Measurements from ENCODE around the gene EMC7.
"Not testable (repeated sequence)": the region's sequence is repeated elsewhere in the genome, so short reads cannot be mapped to it uniquely, and the experiment has no call there.

The EMC7 gene

GRCh38 chr15:34054081-34054707 is 47.5 kb downstream of the EMC7 start:
- Histone ChIP-seq H3K27me3 (ENCODE audit: control insufficient read depth in 1 of 2, insufficient read depth in 2 of 2, low read length in 2 of 2) (no peaks in the 10 kb centered on the region), H3K36me3 (ENCODE audit: insufficient read depth, low read length) (no peaks in the 10 kb centered on the region), H3K4me3 (ENCODE audit: low read depth in 1 of 2, low read length in 2 of 2) (no peak overlapping the region), H3K4me1 (ENCODE audit: insufficient read depth, low read length) (no peaks in the 10 kb centered on the region), H3K9me3 (ENCODE audit: low read length) (no peaks in the 10 kb centered on the region), H3K9ac (ENCODE audit: low read length) (no peak overlapping the region), H3K27ac (ENCODE audit: low read depth, low read length) (no peak overlapping the region)

GRCh38 chr15:34050385-34050784 is 51.3 kb downstream of the EMC7 start:
- H3K4me1 ChIP-seq (ENCODE audit: insufficient read depth, low read length); H3K36me3 ChIP-seq (ENCODE audit: insufficient read depth, low read length); H3K9ac ChIP-seq (ENCODE audit: low read length); H3K9me3 ChIP-seq (ENCODE audit: low read length); H3K4me3 ChIP-seq (ENCODE audit: low read depth in 1 of 2, low read length in 2 of 2); H3K27ac ChIP-seq (ENCODE audit: low read depth, low read length); H3K27me3 ChIP-seq (ENCODE audit: control insufficient read depth in 1 of 2, insufficient read depth in 2 of 2, low read length in 2 of 2): not testable (repeated sequence)

GRCh38 chr15:34049112-34049511 is 52.5 kb downstream of the EMC7 start:
- H3K36me3 ChIP-seq (ENCODE audit: insufficient read depth, low read length): no peaks in the 10 kb centered on the region
- no peak overlapping the region for H3K9ac ChIP-seq (ENCODE audit: low read length)
- no peak overlapping the region for H3K4me3 ChIP-seq (ENCODE audit: low read depth in 1 of 2, low read length in 2 of 2)
- H3K9me3 ChIP-seq (ENCODE audit: low read length): no peaks in the 10 kb centered on the region
- no peaks in the 10 kb centered on the region for H3K27me3 ChIP-seq (ENCODE audit: control insufficient read depth in 1 of 2, insufficient read depth in 2 of 2, low read length in 2 of 2)
- no peaks in the 10 kb centered on the region for H3K4me1 ChIP-seq (ENCODE audit: insufficient read depth, low read length)
- no peak overlapping the region for H3K27ac ChIP-seq (ENCODE audit: low read depth, low read length)

GRCh38 chr15:34047893-34048775 is 53.5 kb downstream of the EMC7 start:
- Histone ChIP-seq H3K9ac (ENCODE audit: low read length) (no peak overlapping the region), H3K4me1 (ENCODE audit: insufficient read depth, low read length) (no peaks in the 10 kb centered on the region), H3K27me3 (ENCODE audit: control insufficient read depth in 1 of 2, insufficient read depth in 2 of 2, low read length in 2 of 2) (no peaks in the 10 kb centered on the region), H3K27ac (ENCODE audit: low read depth, low read length) (no peak overlapping the region), H3K4me3 (ENCODE audit: low read depth in 1 of 2, low read length in 2 of 2) (no peak overlapping the region), H3K9me3 (ENCODE audit: low read length) (no peaks in the 10 kb centered on the region), H3K36me3 (ENCODE audit: insufficient read depth, low read length) (no peaks in the 10 kb centered on the region)

GRCh38 chr15:34046471-34047145 is 55.1 kb downstream of the EMC7 start:
- Histone ChIP-seq H3K4me3 (ENCODE audit: low read depth in 1 of 2, low read length in 2 of 2) (no peak overlapping the region), H3K27ac (ENCODE audit: low read depth, low read length) (no peak overlapping the region), H3K36me3 (ENCODE audit: insufficient read depth, low read length) (no peaks in the 10 kb centered on the region)

GRCh38 chr15:34043813-34044212 is 57.8 kb downstream of the EMC7 start:
- Histone ChIP-seq H3K9ac (ENCODE audit: low read length) (no peak overlapping the region), H3K4me3 (ENCODE audit: low read depth in 1 of 2, low read length in 2 of 2) (no peak overlapping the region), H3K36me3 (ENCODE audit: insufficient read depth, low read length) (no peaks in the 10 kb centered on the region), H3K4me1 (ENCODE audit: insufficient read depth, low read length) (peaks cover 9% of the 10 kb centered on the region), H3K27ac (ENCODE audit: low read depth, low read length) (no peak overlapping the region), H3K27me3 (ENCODE audit: control insufficient read depth in 1 of 2, insufficient read depth in 2 of 2, low read length in 2 of 2) (no peaks in the 10 kb centered on the region), H3K9me3 (ENCODE audit: low read length) (no peaks in the 10 kb centered on the region)

More at GRCh38 chr15:34046471-34047145, 55.1 kb downstream of the EMC7 start:
- no peaks in the 10 kb centered on the region for H3K27me3 ChIP-seq (ENCODE audit: control insufficient read depth in 1 of 2, insufficient read depth in 2 of 2, low read length in 2 of 2)
- H3K9ac ChIP-seq (ENCODE audit: low read length): no peak overlapping the region
- H3K4me1 ChIP-seq (ENCODE audit: insufficient read depth, low read length): no peaks in the 10 kb centered on the region
- no peaks in the 10 kb centered on the region for H3K9me3 ChIP-seq (ENCODE audit: low read length)

- no peaks in the 10 kb centered on the region for H3K36me3 ChIP-seq (ENCODE audit: insufficient read depth, low read length)
- no peaks in the 10 kb centered on the region for H3K27me3 ChIP-seq (ENCODE audit: control insufficient read depth in 1 of 2, insufficient read depth in 2 of 2, low read length in 2 of 2)
- no peak overlapping the region for H3K27ac ChIP-seq (ENCODE audit: low read depth, low read length)
- H3K9ac ChIP-seq (ENCODE audit: low read length): no peak overlapping the region
- peaks cover 9% of the 10 kb centered on the region for H3K4me1 ChIP-seq (ENCODE audit: insufficient read depth, low read length)
- H3K4me3 ChIP-seq (ENCODE audit: low read depth in 1 of 2, low read length in 2 of 2): no peak overlapping the region
- no peaks in the 10 kb centered on the region for H3K9me3 ChIP-seq (ENCODE audit: low read length)
Observed at GRCh38 chr15:34043391-34043790, 58.3 kb downstream of the EMC7 start.

GRCh38 chr15:34039790-34040113 is 61.9 kb downstream of the EMC7 start:
- no peaks in the 10 kb centered on the region for H3K36me3 ChIP-seq (ENCODE audit: insufficient read depth, low read length)
- no peaks in the 10 kb centered on the region for H3K9me3 ChIP-seq (ENCODE audit: low read length)
- H3K9ac ChIP-seq (ENCODE audit: low read length): peak overlapping the region; percentile 18
- H3K4me1 ChIP-seq (ENCODE audit: insufficient read depth, low read length): peaks cover 16% of the 10 kb centered on the region
- H3K4me3 ChIP-seq (ENCODE audit: low read depth in 1 of 2, low read length in 2 of 2): peak overlapping the region; percentile 39 to 91
- no peaks in the 10 kb centered on the region for H3K27me3 ChIP-seq (ENCODE audit: control insufficient read depth in 1 of 2, insufficient read depth in 2 of 2, low read length in 2 of 2)
- peak overlapping the region; percentile 68 for H3K27ac ChIP-seq (ENCODE audit: low read depth, low read length)

- peaks cover 17% of the 10 kb centered on the region for H3K4me1 ChIP-seq (ENCODE audit: insufficient read depth, low read length)
- H3K27ac ChIP-seq (ENCODE audit: low read depth, low read length): peak within 1 kb of the TSS; percentile 91
- H3K9ac ChIP-seq (ENCODE audit: low read length): peak within 1 kb of the TSS; percentile 64
- peak within 1 kb of the TSS; percentile 72 to 91 for H3K4me3 ChIP-seq (ENCODE audit: low read depth in 1 of 2, low read length in 2 of 2)
- H3K27me3 ChIP-seq (ENCODE audit: control insufficient read depth in 1 of 2, insufficient read depth in 2 of 2, low read length in 2 of 2): no peaks in the 10 kb centered on the region
- H3K36me3 ChIP-seq (ENCODE audit: insufficient read depth, low read length): no peaks in the 10 kb centered on the region
- H3K9me3 ChIP-seq (ENCODE audit: low read length): no peaks in the 10 kb centered on the region
Observed at GRCh38 chr15:34038871-34039789, 62.5 kb downstream of the EMC7 start, which contains the start of gene AVEN. TSS of gene AVEN (minus strand) at chr15:34039204. CDS start at chr15:34039046, 158 bp downstream.

GRCh38 chr15:34038023-34038870 is 63.4 kb downstream of the EMC7 start:
- H3K27me3 ChIP-seq (ENCODE audit: control insufficient read depth in 1 of 2, insufficient read depth in 2 of 2, low read length in 2 of 2): no peaks in the 10 kb centered on the region
- H3K27ac ChIP-seq (ENCODE audit: low read depth, low read length): peak overlapping the region; percentile 91

More at GRCh38 chr15:34038023-34038870, 63.4 kb downstream of the EMC7 start:
- Histone ChIP-seq H3K9ac (ENCODE audit: low read length) (peak overlapping the region; percentile 64), H3K9me3 (ENCODE audit: low read length) (no peaks in the 10 kb centered on the region), H3K4me1 (ENCODE audit: insufficient read depth, low read length) (peaks cover 17% of the 10 kb centered on the region), H3K36me3 (ENCODE audit: insufficient read depth, low read length) (no peaks in the 10 kb centered on the region), H3K4me3 (ENCODE audit: low read depth in 1 of 2, low read length in 2 of 2) (peak overlapping the region; percentile 72 to 91)

All from muscle layer of colon (tissue), 2 donors.